ENCODE measurements around the gene E2F6.
A peak's percentile ranks its signal among the peaks of the same experiment; 100 is the strongest.

E2F6 gene, protein sequence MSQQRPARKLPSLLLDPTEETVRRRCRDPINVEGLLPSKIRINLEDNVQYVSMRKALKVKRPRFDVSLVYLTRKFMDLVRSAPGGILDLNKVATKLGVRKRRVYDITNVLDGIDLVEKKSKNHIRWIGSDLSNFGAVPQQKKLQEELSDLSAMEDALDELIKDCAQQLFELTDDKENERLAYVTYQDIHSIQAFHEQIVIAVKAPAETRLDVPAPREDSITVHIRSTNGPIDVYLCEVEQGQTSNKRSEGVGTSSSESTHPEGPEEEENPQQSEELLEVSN

DNA sequence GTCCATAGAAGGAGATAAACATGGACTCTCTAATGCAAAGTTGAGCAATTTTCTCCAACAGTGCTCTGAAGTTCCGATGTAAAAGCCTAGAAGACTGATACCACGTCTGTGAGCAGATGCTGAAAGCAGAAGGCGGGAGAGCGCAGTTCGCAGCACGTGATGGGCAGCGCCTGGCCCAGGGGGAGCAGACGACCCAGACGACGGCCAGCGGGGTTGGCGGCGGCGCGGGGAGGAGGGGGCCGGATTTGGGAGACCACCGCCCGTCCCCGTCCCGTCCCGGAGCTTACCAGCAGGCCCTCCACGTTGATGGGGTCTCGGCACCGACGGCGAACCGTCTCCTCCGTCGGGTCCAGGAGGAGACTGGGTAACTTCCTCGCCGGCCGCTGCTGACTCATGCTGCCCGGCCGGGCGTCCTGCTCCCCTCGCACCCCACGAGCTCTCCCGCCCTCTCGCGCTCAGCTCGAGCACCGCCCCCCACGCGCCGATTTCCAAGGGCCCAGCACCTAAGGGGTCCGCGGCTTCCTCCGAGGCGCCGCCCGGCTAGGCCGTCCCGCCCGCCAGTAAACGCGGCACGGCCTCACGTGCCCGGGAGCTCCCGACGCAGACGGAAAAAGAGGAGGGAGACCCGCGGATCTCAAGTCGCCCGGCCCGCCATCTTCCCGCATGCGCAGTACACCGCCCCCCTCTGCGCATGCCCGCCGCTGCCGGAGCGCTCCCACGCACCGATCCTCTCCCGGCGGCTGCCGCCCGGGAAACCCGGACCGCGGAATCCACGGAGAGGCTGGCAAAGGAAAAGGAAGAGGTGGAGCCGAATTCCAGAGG is at the start of gene E2F6:
TSS of gene E2F6 (minus strand) at position 677 of the 822 bp plus-strand sequence. CDS start at position 395, 282 bp downstream.
- DNase-seq, result peak; percentile 62

DNA sequence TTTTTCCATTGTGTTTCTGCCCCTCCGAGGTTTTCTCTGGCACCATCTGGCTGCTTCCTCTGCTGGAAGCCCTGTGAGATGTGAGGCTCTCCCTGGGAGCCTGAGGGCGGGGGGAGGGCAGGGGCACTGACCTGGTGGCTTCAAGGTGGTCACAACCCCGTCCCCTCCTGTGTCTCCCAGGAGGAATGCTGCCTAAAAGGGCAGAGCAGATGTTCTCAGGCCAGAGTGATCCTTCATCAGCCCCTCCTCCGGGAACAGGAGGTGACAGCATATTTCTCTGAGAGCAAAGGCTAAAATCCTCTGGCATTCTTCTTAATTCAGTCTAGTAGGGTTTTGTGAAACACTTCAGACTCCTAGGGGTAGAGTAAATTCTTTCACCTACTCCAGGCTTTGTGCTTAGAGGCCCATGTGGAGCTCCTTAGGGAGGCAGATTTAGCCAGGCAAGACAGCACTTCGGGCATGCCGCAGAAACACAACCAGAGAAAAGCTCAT is 49.6 kb upstream of the E2F6 start:
- no peak for DNase-seq

DNA sequence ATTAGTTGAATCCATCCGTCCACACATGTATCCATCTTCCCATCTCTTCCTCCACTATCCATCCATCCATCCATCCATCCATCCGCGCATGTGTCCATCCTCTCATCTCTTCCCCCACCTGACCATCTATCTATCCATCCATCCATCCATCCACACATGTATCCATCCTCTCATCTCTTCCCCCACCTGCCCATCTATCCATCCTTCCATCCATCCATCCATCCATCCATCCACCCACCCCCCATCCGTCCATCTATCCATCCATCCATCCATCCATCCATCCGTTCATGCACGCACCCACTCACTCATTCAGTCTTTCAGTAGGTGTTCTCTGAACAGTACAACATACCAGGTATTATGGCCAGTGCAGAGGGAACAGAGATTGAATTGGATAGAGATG is 48.9 kb upstream of the E2F6 start:
- DNase-seq, result no peak

DNA sequence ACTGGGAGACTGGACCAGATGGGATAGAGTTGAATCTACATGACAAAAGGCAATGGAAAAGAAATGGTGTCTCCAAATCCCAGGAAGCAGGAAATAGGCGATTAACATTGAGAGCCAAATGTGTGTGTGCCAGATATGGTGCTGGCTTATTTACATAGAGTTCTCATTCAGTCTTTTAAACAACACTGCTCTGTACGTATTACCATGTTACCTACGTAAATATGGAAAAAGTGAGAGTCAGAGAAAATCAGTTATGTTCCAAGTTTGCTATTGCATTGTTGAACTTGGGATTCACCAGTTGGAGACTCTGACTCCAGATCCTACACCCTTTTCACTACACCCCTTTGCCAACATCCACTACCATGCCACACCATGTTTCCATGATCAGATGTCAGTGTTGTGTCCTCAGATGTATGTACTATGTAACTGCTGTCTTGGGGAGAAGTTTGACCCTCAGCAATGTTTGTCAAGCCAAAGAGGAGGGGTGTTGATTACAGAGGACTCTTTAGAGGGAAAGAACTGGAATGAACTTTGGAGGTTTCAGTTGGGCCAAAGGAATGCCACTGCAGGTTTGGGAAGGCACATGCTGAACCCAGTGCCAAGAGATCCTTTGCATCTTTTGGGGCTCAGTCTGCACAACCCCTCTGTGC is 48.2 kb upstream of the E2F6 start:
- no peak for DNase-seq

DNA sequence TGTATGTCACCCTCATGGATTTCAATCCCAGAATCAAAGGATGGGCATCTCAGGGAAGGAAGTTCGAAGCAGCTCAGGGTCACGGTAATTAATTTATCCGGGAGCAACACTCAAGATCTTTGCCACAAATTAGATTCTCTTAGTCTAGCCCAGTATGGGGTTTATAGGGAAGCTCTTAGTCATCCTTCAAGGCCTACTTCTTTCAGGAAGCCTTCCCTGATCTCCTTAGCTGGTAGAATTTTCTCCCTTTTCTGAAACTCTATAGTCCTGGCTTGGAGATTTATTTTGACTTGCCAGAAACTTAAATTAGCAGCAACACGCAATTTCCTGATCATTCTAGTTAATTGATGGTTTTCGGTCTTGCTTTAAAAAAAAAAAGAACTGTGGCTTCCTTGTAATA is 47.4 kb upstream of the E2F6 start:
- DNase-seq, result no peak

DNA sequence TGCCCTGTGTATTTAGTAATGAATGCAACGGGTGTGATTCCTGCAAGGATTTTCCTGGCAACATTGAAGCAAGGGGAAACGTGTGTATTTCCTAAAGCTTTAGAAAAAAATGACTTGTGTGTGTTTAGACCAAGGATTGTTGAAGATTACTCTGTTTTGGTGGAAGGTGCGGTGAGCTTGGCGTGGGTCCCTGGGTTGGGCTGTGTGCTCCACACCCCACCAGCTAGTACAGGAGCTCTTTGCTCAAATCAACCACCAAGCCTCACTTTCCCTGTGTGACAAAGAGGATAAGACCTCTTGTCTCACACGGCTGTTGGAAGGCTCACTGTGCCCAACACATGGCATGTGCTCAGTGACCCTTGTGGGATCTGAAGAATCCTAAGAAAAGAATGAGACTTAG is 46.5 kb upstream of the E2F6 start:
- DNase-seq, result no peak

DNA sequence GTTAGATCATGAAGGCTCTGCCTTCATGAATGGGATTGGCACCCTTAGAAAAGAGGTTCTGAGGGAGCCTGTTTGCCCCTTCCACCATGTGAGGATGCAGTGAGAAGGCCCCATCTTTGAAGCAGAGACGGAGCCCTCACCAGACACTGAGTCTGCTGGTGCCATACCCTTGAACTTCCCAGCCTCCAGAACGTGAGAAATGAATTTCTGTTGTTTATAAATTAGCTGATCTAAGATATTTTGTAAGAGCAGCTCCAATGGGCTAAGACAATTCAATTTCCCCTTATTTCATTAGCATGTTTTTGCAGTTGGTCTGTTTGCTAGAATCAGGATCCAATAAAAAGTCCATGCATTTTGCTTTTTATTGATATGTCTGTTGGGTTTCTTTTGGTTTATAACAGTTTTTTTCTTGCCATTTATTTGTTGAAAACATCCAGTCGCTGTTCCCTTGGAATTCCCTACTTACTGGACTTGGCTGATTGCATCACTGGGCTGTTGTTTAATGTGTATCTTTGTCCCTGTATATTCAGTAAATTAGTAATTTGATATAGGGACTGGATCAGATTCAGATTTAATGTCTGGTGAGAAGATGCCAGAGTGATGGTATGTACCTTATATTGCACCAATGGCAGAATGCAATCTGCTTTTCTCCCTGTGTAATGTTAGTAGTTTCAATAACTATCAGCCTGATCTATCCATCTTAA is 43.8 kb upstream of the E2F6 start:
- DNase-seq, result no peak

DNA sequence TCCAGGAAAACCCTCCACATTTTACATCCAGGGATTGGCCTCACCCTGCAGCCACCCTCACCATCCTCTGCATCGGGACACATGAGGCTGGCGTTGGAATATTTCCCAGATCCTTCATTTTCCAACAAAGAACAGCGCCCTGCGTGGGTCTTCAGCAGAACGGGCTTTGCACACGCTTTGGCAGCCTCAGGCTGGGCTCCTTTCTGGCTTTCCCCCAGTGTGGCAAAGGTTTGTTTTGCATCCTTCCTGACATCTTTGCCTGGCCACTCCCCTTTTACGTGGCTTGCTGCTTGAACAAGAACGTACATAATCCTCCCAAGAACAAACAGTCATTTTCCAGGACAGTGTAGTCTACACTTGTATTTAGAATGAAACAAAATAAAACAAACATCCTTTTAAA is 42.3 kb upstream of the E2F6 start:
- DNase-seq, result no peak

DNA sequence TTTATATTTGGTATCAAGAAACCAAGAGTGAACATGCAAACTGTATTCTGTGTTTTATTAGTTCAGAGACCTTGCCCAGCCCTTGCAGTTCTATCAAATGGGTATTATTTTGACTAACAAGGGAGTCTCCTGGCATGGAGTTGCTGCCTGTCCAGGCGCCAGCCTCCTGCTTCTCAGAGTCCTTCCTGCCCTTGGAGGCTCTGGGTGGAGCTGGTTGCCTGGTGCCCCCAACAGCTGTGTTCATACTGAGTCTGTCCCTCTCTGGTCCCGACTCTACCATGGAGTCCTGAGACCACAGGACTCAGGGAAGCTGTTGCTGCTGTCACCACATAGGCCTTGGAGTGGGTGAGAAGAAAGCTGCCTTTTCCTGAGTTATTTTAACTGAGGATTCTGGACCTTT is 41.6 kb upstream of the E2F6 start:
- DNase-seq, result no peak

DNA sequence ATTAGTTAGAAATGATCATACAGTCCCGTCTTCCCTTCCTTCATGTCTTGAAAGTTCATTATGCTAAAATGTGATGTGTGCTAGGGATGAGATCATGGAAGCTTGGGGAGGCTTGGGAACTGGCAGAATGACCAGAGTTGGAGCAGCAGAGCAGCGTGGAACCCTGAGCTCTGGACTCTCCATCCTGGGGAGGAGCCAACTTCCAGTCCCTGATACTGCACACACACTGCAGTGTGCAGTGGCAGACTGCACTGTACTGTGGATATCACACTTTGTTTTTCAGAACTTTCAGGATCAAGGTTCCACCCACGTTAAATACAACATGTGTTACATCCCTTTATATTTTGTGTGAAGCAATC is 40.6 kb upstream of the E2F6 start:
- no peak for DNase-seq

DNA sequence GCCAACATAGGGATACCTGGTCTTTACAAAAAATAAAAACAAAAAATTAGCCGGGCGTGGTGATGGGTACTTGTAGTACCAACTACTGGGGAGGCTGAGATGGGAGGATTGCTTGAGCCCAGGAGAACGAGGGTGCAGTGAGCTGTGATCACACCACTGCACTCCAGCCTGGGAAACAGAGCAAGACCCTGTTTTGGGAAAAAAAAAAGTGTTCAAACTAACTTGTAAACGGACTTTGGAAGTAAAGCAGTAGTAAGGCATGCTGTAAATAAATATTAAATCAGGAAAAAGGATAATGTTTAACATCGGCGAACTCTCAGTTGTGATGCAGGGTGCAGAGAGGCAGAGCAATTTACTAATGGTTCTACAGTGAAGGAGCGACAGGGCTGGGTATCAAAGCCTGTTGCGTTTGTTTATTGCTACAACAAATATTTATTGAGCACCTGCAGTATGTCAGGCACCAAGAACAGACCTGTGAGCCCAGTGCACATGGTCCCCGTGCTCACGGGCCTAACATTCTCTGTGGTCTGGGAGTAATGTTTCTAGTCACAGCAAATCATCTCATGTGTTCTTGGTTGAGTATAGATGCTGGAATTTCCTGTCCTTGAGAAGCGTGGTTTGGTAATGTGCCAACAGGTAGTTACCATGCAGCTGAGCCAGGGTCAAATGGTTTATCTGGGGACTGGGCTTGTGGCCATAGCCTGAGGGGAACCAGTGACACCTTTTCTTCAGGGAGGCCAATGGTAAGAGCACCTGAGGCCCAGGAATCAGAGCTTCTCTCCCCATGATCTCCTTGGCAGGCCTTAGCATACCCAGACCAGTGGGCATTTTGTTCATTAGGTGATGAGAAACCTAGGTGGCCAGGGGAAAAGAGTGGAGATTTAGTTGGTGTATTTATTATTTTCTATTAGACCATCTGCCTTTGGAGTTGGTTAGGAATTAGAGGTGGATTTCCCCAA is 40.0 kb upstream of the E2F6 start:
- no peak for DNase-seq

DNA sequence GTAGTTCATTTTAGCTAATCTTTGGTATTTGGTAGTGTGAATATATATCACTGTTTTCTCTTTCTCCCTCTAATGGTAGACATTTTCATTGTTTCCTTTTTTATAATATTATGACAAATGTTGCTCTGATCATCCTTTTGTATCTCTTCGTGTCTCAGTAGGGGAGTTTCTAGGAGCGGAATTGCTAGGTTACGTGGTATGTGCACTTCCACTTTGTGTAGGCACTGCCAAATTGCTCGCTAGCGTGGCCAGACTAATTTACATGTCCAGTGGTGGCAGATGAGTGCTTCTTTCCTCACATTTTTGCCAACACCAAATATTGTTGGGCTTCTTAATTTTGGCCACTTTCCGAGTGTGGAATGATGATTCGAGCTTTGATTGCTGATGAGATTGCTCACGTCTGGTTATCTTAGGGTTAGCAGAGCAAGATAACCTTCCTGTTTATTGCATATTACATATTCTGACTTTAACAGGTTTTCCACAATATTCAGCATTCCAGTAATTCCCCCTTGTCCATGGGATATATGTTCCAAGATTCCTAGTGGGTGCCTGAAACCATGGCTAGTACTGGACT is 37.5 kb upstream of the E2F6 start:
- no peak for DNase-seq

DNA sequence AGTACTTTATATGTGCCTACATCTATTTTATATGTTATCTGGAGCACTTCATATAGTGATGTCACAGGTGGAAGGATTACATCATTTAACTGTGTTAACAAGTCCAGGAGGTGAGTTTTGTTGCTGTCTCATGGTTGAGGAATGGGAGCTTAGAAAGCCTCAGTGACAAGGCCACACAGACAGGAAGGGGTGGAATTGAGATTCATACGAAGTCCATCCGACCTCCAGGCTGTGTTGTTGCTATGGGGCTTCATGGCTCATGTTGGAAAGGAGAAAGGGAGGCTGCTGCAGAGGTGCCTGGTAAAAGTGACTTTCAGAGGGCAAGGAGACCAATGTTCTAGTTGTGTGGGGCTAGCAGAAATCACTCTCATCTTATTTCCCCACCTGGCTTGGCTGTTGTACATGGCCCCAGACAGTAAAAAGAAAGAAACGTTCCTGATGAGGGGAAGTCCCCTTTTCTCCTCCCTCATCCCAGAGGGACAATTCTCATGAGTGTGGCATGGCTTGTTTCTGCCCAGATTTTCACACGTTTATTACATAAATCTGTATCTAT is 36.9 kb upstream of the E2F6 start:
- no peak for DNase-seq

DNA sequence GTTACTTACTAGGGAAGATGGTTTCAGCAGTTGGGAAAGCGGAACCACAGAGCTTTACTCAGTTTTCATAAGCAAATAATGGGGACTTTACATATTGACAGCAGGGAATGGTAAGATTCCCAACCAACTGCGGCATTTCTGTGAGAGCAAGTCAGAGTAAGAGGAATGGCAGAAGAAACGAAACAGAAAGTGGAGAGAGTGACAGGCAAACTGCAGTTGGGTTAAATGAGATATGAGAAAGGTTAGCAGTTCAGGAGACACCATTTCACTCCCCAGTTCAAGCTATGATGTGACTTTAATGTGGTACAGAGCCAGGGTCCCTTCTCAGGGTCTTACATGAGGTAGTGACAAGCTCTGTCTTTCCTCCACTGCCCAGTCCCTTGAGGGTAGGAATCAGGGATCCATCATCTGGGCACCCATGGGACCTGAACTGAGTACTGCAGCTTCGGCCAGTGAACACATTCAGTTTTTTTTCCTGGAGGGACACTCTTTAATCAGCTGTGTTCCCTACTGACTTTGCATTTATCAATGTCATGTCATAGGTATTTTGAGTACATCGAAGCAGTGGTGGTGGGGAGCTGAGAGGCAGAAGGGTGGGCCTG is 34.8 kb upstream of the E2F6 start:
- no peak for DNase-seq

DNA sequence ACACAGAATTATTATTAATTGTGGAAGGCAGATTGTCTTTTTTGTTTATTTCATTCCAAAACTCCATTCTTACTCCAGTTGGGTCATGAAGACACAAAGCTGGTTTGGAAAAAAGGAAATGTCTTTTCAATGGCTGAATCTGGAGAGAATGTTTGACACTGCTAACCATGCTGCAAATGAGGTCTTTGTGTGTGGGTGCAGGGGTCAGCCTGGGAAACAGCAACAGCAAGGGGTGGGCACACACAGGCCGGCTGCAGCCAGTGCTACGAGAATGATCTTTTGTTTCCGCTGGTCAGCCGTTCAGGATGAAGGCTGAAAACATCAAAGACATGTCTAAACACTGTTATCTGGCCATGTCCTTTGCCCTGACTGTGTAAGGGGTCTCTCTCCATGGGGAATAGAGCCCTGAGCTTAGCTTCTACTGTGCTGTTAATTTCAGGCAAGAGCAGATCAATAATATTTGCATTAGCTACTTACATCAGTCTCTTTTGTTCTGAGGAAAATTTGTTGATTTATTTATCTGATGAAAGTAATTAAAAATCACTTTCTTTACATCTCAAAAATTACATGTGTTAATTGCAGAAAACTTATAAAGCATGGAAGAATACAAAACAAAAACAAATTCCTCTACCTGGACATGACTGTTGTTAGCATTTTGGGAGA is 33.3 kb upstream of the E2F6 start:
- DNase-seq, result no peak

DNA sequence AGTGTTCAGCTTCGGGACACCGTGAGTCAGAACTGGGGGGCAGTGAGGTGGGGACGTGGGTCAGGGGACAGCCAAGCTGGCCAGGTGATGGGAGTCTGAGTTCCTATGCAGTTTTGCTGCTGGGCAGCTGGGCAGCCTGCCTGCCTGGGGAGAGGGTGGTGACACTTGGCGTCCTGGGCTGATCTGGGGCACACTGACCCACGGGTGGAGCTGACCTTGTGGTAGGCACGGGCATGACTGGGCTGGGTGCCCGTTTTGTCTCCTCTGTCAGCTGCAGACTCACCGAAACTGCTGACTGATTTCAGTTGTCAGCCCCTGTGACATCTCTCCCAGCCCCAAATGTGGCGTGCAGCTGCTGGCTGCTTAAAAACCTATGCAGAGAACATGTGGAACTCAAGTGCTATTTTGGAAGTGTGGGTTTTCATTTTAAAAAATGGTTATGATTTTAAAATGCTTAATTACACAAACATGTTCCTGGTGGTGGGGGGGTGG is 32.6 kb upstream of the E2F6 start:
- no peak for DNase-seq

DNA sequence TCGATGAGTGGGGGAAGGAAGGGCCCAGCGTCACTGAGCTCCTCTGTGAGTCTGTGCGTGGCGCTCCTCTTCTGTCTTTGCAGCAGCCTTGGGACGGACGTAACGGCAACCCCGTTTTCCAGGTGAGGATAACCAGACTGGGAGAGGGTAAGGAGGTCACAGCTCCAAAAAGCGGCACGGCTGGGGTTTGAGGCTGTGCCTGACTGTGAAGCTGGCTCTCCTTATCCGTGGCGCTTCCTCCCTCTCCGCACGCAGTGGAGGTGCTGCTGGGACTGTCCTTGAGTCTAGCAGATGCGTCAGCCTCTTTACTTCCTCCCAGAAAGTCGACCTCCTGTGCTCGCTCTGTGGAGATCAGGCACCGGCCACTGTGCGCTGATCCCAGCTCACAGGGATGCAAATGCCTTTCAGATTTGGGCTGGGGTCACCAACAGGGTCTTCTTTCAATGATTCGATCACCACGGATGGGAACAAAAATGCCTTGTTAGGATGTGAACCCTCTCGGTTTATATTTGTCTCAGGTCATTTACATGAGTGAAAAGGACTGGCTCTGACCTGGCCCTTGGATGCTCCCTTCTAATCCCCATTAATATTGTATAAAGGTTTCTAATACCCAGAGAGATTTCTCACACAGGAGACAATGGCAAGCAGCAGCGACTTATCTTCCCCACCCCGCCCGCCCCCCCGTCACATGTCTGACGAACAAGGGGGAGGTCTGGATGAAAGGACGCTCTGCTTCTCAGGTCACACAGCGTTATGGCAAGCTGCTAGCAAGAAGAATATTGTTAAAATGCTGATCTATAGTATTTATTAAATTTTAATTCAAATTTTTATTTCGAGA is 30.1 kb upstream of the E2F6 start:
- no peak for DNase-seq

DNA sequence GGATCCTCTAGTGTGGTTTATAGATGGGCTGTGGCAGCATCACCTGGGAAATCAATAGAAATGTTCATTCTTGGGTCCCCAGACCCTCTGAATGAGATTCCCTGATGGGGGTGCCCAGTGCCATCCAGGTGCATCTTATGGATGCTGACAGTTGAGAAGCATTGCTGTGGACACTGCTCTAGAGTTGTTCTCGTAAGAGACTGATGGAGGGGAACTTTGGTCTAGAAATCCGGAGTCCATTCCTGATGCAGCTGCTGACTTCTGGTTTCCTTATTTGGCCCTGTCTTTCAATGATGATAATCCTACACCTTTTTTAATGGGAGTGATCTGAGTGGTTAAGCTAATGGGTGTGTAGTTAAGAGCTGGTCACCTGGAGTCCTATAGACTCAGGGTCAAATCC is 28.3 kb upstream of the E2F6 start:
- DNase-seq, result no peak

DNA sequence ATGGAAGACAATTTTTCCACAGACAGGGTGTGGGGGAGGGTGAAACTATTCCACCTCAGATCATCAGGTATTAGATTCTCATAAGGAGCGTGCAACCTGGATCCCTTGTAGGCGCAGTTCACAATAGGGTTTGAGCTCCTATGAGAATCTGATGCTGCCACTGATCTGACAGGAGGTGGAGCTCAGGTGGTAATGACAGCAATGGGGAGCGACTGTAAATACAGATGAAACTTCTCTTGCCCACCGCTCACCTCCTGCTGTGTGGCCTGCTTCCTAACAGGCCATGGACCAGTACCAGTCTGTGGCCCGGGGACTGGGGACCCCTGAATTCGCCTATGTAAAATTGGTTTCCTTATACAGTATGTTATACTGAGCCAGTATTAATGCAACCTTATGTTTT is 27.3 kb upstream of the E2F6 start:
- no peak for DNase-seq

Data from GF-D8 (cell line).